GM21360 (cell line): ENCODE data around the gene HHAT.

Experiments
- ATAC-seq: cut with Tn5 transposase; IDR thresholded peaks from one replicate; pipeline ENCODE4 v1.9.1; 2021; ENCODE audit warnings: mild to moderate bottlenecking, moderate library complexity; ENCODE audit not compliant: unreplicated experiment

Gene HHAT

GRCh38 chr1:210702506-210702905, 373.8 kb downstream of the HHAT start:
- no peak for ATAC-seq

GRCh38 chr1:210703593-210703992, 374.9 kb downstream of the HHAT start:
- ATAC-seq: no peak

- no peak for ATAC-seq
These were observed 376.4 kb downstream of the HHAT start for GRCh38 chr1:210705086-210705485.

GRCh38 chr1:210706246-210706645, 377.5 kb downstream of the HHAT start:
- ATAC-seq: no peak

GRCh38 chr1:210707300-210708240, 378.9 kb downstream of the HHAT start:
- no peak for ATAC-seq

- ATAC-seq: no peak
These were observed 381.0 kb downstream of the HHAT start for GRCh38 chr1:210709701-210710100.

- no peak for ATAC-seq
These were observed 383.3 kb downstream of the HHAT start for GRCh38 chr1:210711825-210712612.

GRCh38 chr1:210715072-210715471, 386.4 kb downstream of the HHAT start:
- no peak for ATAC-seq

GRCh38 chr1:210722410-210723081, 393.8 kb downstream of the HHAT start:
- ATAC-seq: no peak

GRCh38 chr1:210723646-210724045, 394.9 kb downstream of the HHAT start:
- ATAC-seq: no peak

- no peak for ATAC-seq
These were observed 396.1 kb downstream of the HHAT start for GRCh38 chr1:210724768-210725167.
